K562 (cell line): ENCODE results near the gene TBC1D5. TPM values are rescaled to one million over a fixed set of nuclear protein-coding genes. Genes with fewer than 3 reads are reported as not detected.

Source experiments
- ATAC-seq: fragments of 200-7000 bp; cut with Tn5 transposase; 3 replicates; pipeline ENCODE4 v1.9.1; 2020; ENCODE audit warnings: moderate library complexity
- BruUV-seq: library from RNA; stranded (reverse); fragments of 400-500 nt; replicated peaks from 2 replicates; lab custom pipeline; 2021; lab: Mats Ljungman, UMichigan
- CTCF ChIA-PET: fragments of 300-600 bp; formaldehyde crosslinking; extraction: SDS; loops from one replicate; lab custom pipeline; 2021; ENCODE audit warnings: low intra/inter-chr PET ratio; lab: Yijun Ruan, JAX
- POLR2A ChIA-PET: fragments of 300-600, 350-650 bp; sonication (Branson Sonifier 250); formaldehyde crosslinking; extraction: SDS; loops from one replicate; lab custom pipeline; 2021; ENCODE audit warnings: antibody characterized with exemption, inconsistent platforms; lab: Yijun Ruan, JAX
- DNase-seq, 4 experiments: peaks; one replicate each; pipeline versions ENCODE4 v3.0.0 to v3.0.0-alpha.2; 2011 to 2018; ENCODE audit warnings: low spot score in 3 of 4, mixed read lengths in 3 of 4; ENCODE audit errors: extremely low read depth in 1 of 4
- FAIRE-seq: peaks from 2 replicates; lab custom pipeline; 2011; peaks lifted over from hg19 to GRCh38; lab: Jason Lieb, UNC
- H2AFZ ChIP-seq: 2 replicates; pipeline ENCODE4 v1.6.0; 2011; ENCODE audit warnings: low read depth, low read length, control low read depth, inconsistent platforms
- H3K27ac ChIP-seq: fragments of 200-600 bp; 3 replicates; pipeline ENCODE4 v1.8.0; 2011; ENCODE audit warnings: low read depth, mild to moderate bottlenecking, control low read depth, inconsistent platforms, low read length, moderate library complexity, mixed read lengths; ENCODE audit errors: extremely low read depth
- H3K27me3 ChIP-seq, 2 experiments: fragments of 300-600 bp in 1 of 2; 2 replicates in 1 of 2; 3 replicates in 1 of 2; pipeline versions ENCODE4 v1.6.0 to v1.8.0; 2011; ENCODE audit warnings: inconsistent platforms in 2 of 2, low read length in 2 of 2, mild to moderate bottlenecking in 1 of 2, mixed read lengths in 1 of 2, moderate library complexity in 1 of 2; ENCODE audit not compliant: control insufficient read depth in 2 of 2, insufficient read depth in 2 of 2
- H3K36me3 ChIP-seq: fragments of 300-600 bp; 3 replicates; pipeline ENCODE4 v1.8.0; 2011; ENCODE audit warnings: mild to moderate bottlenecking, low read length, inconsistent platforms; ENCODE audit not compliant: control insufficient read depth, insufficient read depth
- H3K4me1 ChIP-seq, 2 experiments: fragments of 200-600 bp in 1 of 2; replicated peaks in 1 of 2; 2 replicates in 1 of 2; 3 replicates in 1 of 2; pipeline versions ENCODE4 v1.5.1 to v1.8.0; 2011; ENCODE audit warnings: inconsistent platforms in 2 of 2, low read length in 2 of 2, mild to moderate bottlenecking in 1 of 2, mixed read lengths in 1 of 2, moderate library complexity in 1 of 2; ENCODE audit not compliant: control insufficient read depth in 2 of 2, insufficient read depth in 2 of 2
- H3K4me2 ChIP-seq: 2 replicates; pipeline ENCODE4 v1.6.1; 2011; ENCODE audit warnings: low read length, control low read depth, inconsistent platforms, mixed read lengths; ENCODE audit not compliant: insufficient read depth
- H3K4me3 ChIP-seq: fragments of 200-600 bp; sonication (generic), shearing (Covaris generic); 2 replicates; pipeline ENCODE4 v1.5.1; 2016; ENCODE audit warnings: control low read depth, inconsistent platforms
- H3K79me2 ChIP-seq: fragments of 200-600 bp; 3 replicates; pipeline ENCODE4 v1.8.0; 2011; ENCODE audit warnings: low read length, inconsistent platforms; ENCODE audit not compliant: control insufficient read depth, insufficient read depth
- H3K9ac ChIP-seq, 2 experiments: 2 replicates each; pipeline versions ENCODE4 v1.6.0 to v1.6.1; 2011; ENCODE audit warnings: low read depth in 2 of 2, low read length in 2 of 2, control low read depth in 1 of 2, inconsistent platforms in 1 of 2, mild to moderate bottlenecking in 1 of 2, mixed read lengths in 1 of 2; ENCODE audit not compliant: insufficient read depth in 1 of 2
- H3K9me1 ChIP-seq: one replicate; pipeline ENCODE4 v1.6.0; 2011; ENCODE audit warnings: inconsistent platforms, mild to moderate bottlenecking, low read length, moderate library complexity; ENCODE audit not compliant: control insufficient read depth, insufficient read depth
- H3K9me3 ChIP-seq: replicated peaks from 2 replicates; pipeline ENCODE4 v1.5.1; 2011; ENCODE audit warnings: low read depth, low read length, inconsistent platforms; ENCODE audit not compliant: control insufficient read depth, insufficient read depth
- H4K20me1 ChIP-seq: replicated peaks from 2 replicates; pipeline ENCODE4 v1.6.1; 2011; ENCODE audit warnings: low read length, inconsistent platforms, mixed read lengths; ENCODE audit not compliant: control insufficient read depth, insufficient read depth
- CBX8 ChIP-seq: fragments of 200-600 bp; sonication (generic); IDR thresholded peaks from 2 replicates; pipeline ENCODE4 v1.6.1; 2012; ENCODE audit warnings: borderline replicate concordance, mixed run types, low read depth, mild to moderate bottlenecking, moderate library complexity, mixed read lengths, low read length, control low read depth, inconsistent platforms; ENCODE audit not compliant: poor library complexity, severe bottlenecking; ENCODE audit errors: extremely low read depth
- FUS ChIP-seq: fragments of 200-400 bp; formaldehyde crosslinking; optimal IDR thresholded peaks from 2 replicates; pipeline ENCODE3; 2017; ENCODE audit warnings: low read depth, low read length
- MCM2 ChIP-seq: fragments of 450-650 bp; IDR thresholded peaks from 2 replicates; pipeline ENCODE4 v1.6.1; 2017; ENCODE audit warnings: low read depth, mild to moderate bottlenecking
- MECOM ChIP-seq: fragments of 250-450 bp; sonication (Bioruptor Pico); IDR thresholded peaks from 2 replicates; pipeline ENCODE4 v1.8.0; 2022; ENCODE audit warnings: inconsistent platforms
- TBP ChIP-seq: optimal IDR thresholded peaks from 2 replicates; pipeline ENCODE3; 2011; ENCODE audit warnings: low read depth, low read length, improper control_type of control experiment
- XRCC3 ChIP-seq: fragments of 450-650 bp; IDR thresholded peaks from 2 replicates; pipeline ENCODE4 v1.6.1; 2017; ENCODE audit warnings: mild to moderate bottlenecking, moderate library complexity
- WGBS: fragments of 100-300 bp; shearing (Covaris generic); methylation state at CpG from one replicate; pipeline ENCODE4 v1.1.6; 2016; ENCODE audit warnings: low coverage, mixed read lengths; ENCODE audit not compliant: insufficient coverage; ENCODE audit errors: missing lambda C conversion rate; 5-methylcytosine and 5-hydroxymethylcytosine counted together
- in situ Hi-C: fragments of 300-500 bp; cut with MboI; formaldehyde crosslinking; loops from 4 replicates; pipeline ENCODE4 v1.15.0; 2018; ENCODE audit warnings: inconsistent platforms, mixed read lengths
- intact Hi-C: fragments of 100-400 bp; cut with micrococcal nuclease; formaldehyde crosslinking; loops from 2 replicates; pipeline ENCODE4 v1.14.2; 2022
- polyA plus RNA-seq, 8 experiments: library from polyadenylated mRNA; depleted of rRNA in 4 of 8; stranded (reverse) in 5 of 8; unstranded in 3 of 8; fragments of >200 nt; fragmentation: Nextera tagmentation in 2 of 8; fragmentation: Illumina TruSeq in 1 of 8; extraction: Ambion mirVana in 2 of 8; extraction: Trizol in 1 of 8; gene quantifications; 2 replicates each; pipeline versions ENCODE4 v1.2.1 to v1.2.3, GENCODE V29; 2011 to 2014; ENCODE audit warnings: inconsistent platforms in 1 of 8, missing spikeins in 1 of 8
- total RNA-seq, 7 experiments: library from RNA; depleted of rRNA in 6 of 7; stranded (reverse); fragments of >200 nt in 6 of 7; fragmentation: Illumina TruSeq in 2 of 7; extraction: Trizol in 2 of 7; gene quantifications; 2 replicates each; pipeline versions ENCODE4 v1.2.1 to v1.2.3, GENCODE V29; 2011 to 2021; ENCODE audit warnings: low replicate concordance in 1 of 7
- TF ChIP-seq, protein P1 (sequence below): sonication (generic); formaldehyde crosslinking; IDR thresholded peaks from 2 replicates; pipeline ENCODE4 v1.8.1; 2023; ENCODE audit warnings: mild to moderate bottlenecking, missing genetic modification reagents
- TF ChIP-seq, protein P2 (sequence below): IDR thresholded peaks from 2 replicates; pipeline ENCODE4 v1.6.1; 2014; ENCODE audit warnings: antibody characterized with exemption

Gene TBC1D5
- total and polyA plus RNA-seq, 9 of the 15 experiments (the other 6 are each of a cell fraction or from before 2014, with no cell fraction given) = 2.9 to 38.1 (median 25.6) TPM

DNA sequence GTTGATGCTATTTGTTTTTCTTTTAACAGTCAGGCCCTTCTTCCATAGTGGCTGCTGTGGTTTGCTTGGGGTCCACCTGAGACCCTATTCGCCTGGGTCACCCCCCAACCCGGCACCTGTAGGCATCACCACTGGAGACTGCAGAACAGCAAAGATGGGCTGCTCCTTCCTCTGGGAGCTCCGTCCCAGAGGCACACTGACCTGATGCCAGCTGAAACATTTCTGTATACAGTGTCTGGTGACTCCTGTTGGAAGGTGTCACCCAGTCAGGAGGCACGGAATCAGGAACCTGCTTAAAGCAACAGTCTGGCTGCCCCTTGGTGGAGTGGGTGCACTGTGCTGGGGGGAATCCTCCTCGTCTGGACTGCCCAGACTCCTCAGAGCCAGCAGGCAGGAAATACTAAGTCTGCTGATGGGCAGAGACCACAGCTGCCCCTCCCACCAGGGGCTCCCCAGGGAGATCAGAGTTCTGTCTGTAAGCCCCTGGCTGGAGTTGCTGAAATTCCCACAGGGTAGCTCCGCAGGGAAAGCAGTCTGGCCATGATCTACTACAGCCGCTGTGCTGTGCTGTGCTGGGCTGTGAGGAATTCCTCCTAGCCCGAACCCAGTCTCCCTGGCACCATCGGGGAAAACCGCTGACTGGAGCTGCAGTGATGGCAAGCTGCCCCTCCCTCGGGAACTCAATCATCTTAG lies 248.2 kb downstream of the TBC1D5 start:
- FAIRE-seq = no peak

More for the DNA sequence above, 248.2 kb downstream of the TBC1D5 start:
- H2AFZ ChIP-seq = no peak overlapping the region
- CTCF ChIA-PET = no interaction called here
- H3K9ac ChIP-seq = no peak overlapping the region
- H3K4me2 ChIP-seq = no peak overlapping the region
- intact Hi-C loops = no loop called here
- POLR2A ChIA-PET = interaction anchor here (1.3 kb wide), 1 partner anchor 15 kb away, joined by 3 read pairs; no protein-coding TSS in a partner anchor
- no peaks in the 10 kb centered on the region for H3K79me2 ChIP-seq
- BruUV-seq = no TSS peak
- H3K4me3 ChIP-seq = no peak overlapping the region
- H3K27ac ChIP-seq = no peak overlapping the region
- in situ Hi-C loops = no loop called here
- no peak for ATAC-seq
- no peaks in the 10 kb centered on the region for H3K36me3 ChIP-seq
- H3K4me1 ChIP-seq = no peaks in the 10 kb centered on the region
- no peaks in the 10 kb centered on the region for H4K20me1 ChIP-seq
- no peaks in the 10 kb centered on the region for H3K9me3 ChIP-seq
- TF ChIP-seq XRCC3 (no peak), TBP (no peak), FUS (no peak), CBX8 (no peak), MECOM (CRISPR knock-in tag) (no peak), MCM2 (no peak)
- TF ChIP-seq, protein P1, sequence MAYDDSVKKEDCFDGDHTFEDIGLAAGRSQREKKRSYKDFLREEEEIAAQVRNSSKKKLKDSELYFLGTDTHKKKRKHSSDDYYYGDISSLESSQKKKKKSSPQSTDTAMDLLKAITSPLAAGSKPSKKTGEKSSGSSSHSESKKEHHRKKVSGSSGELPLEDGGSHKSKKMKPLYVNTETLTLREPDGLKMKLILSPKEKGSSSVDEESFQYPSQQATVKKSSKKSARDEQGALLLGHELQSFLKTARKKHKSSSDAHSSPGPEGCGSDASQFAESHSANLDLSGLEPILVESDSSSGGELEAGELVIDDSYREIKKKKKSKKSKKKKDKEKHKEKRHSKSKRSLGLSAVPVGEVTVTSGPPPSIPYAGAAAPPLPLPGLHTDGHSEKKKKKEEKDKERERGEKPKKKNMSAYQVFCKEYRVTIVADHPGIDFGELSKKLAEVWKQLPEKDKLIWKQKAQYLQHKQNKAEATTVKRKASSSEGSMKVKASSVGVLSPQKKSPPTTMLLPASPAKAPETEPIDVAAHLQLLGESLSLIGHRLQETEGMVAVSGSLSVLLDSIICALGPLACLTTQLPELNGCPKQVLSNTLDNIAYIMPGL (CRISPR knock-in tag) = no peak
- TF ChIP-seq, protein P2, sequence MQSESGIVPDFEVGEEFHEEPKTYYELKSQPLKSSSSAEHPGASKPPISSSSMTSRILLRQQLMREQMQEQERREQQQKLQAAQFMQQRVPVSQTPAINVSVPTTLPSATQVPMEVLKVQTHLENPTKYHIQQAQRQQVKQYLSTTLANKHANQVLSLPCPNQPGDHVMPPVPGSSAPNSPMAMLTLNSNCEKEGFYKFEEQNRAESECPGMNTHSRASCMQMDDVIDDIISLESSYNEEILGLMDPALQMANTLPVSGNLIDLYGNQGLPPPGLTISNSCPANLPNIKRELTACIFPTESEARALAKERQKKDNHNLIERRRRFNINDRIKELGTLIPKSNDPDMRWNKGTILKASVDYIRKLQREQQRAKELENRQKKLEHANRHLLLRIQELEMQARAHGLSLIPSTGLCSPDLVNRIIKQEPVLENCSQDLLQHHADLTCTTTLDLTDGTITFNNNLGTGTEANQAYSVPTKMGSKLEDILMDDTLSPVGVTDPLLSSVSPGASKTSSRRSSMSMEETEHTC = no peak
- DNase-seq = no peak
- no peaks in the 10 kb centered on the region for H3K9me1 ChIP-seq
- 67% methylated on average over 11 of the region's 11 CpGs for WGBS
- no peaks in the 10 kb centered on the region for H3K27me3 ChIP-seq
